Neural cell (in vitro differentiated cells): Measurements from ENCODE around the gene MTPN. TPM values are rescaled to one million over a fixed set of nuclear protein-coding genes. Genes with fewer than 3 reads are reported as not detected.

Experiments
- H2AFZ ChIP-seq: fragments of 200-600, 300-800 bp; sonication (generic), shearing (Covaris generic); 2 replicates; pipeline ENCODE4 v1.6.0; 2014; ENCODE audit warnings: low read depth, mild to moderate bottlenecking, antibody characterized with exemption, low read length, moderate library complexity
- H3F3A ChIP-seq: fragments of 200-600 bp; shearing (Covaris generic); 2 replicates; pipeline ENCODE4 v1.6.1; 2016; ENCODE audit warnings: mild to moderate bottlenecking, moderate library complexity, mixed read lengths, antibody characterized with exemption, low read length; ENCODE audit not compliant: insufficient read depth, poor library complexity, severe bottlenecking
- H3K27ac ChIP-seq: fragments of 200-600, 300-800 bp; sonication (generic), shearing (Covaris generic); 2 replicates; pipeline ENCODE4 v1.5.1; 2014; ENCODE audit warnings: mild to moderate bottlenecking, low read length, moderate library complexity
- H3K27me3 ChIP-seq: fragments of 300-800, 200-600 bp; sonication (generic), shearing (Covaris generic); 2 replicates; pipeline ENCODE4 v1.6.0; 2014; ENCODE audit warnings: mild to moderate bottlenecking, low read depth, low read length, moderate library complexity; ENCODE audit not compliant: insufficient read depth
- H3K36me3 ChIP-seq: fragments of 300-800, 200-600 bp; sonication (generic), shearing (Covaris generic); 2 replicates; pipeline ENCODE4 v1.5.1; 2014; ENCODE audit warnings: mild to moderate bottlenecking, antibody characterized with exemption, low read length, moderate library complexity; ENCODE audit not compliant: insufficient read depth
- H3K4me2 ChIP-seq: fragments of 300-800, 200-600 bp; sonication (generic), shearing (Covaris generic); 2 replicates; pipeline ENCODE4 v1.6.0; 2014; ENCODE audit warnings: mild to moderate bottlenecking, low read length
- H3K4me3 ChIP-seq: fragments of 300-800, 200-600 bp; sonication (generic), shearing (Covaris generic); 2 replicates; pipeline ENCODE4 v1.5.1; 2014; ENCODE audit warnings: mild to moderate bottlenecking, low read length, moderate library complexity
- H3K79me2 ChIP-seq: fragments of 200-600 bp; shearing (Covaris generic); replicated peaks from 2 replicates; pipeline ENCODE4 v1.6.0; 2014; ENCODE audit warnings: mild to moderate bottlenecking, low read length, moderate library complexity; ENCODE audit not compliant: insufficient read depth
- H3K9ac ChIP-seq: fragments of 300-800, 200-600 bp; sonication (generic), shearing (Covaris generic); 2 replicates; pipeline ENCODE4 v1.6.1; 2016; ENCODE audit warnings: mild to moderate bottlenecking, low read length, mixed read lengths
- H3K9me2 ChIP-seq: fragments of 200-600 bp; shearing (Covaris generic); 2 replicates; pipeline ENCODE4 v1.6.1; 2016; ENCODE audit warnings: mild to moderate bottlenecking, low read length, mixed read lengths; ENCODE audit not compliant: insufficient read depth
- H3K9me3 ChIP-seq: fragments of 200-600, 300-800 bp; sonication (generic), shearing (Covaris generic); 2 replicates; pipeline ENCODE4 v1.6.1; 2016; ENCODE audit warnings: mild to moderate bottlenecking, mixed run types, low read length, moderate library complexity, mixed read lengths
- H4K20me1 ChIP-seq: fragments of 200-600 bp; shearing (Covaris generic); 2 replicates; pipeline ENCODE4 v1.6.1; 2016; ENCODE audit warnings: mild to moderate bottlenecking, mixed run types; ENCODE audit not compliant: insufficient read depth
- EP300 ChIP-seq: fragments of 450-650 bp; conservative IDR thresholded peaks from 2 replicates; pipeline ENCODE4 v1.6.1; 2014; ENCODE audit warnings: antibody characterized with exemption, mild to moderate bottlenecking, moderate library complexity; ENCODE audit not compliant: poor library complexity, severe bottlenecking
- EZH2 ChIP-seq: fragments of 200-600, 300-800 bp; shearing (Covaris generic), sonication (generic); IDR thresholded peaks from 2 replicates; pipeline ENCODE4 v1.6.1; 2014; ENCODE audit warnings: antibody characterized with exemption, low read length, borderline replicate concordance, mild to moderate bottlenecking; ENCODE audit not compliant: insufficient read depth, poor library complexity, severe bottlenecking
- MXI1 ChIP-seq: fragments of 450-650 bp; conservative IDR thresholded peaks from 2 replicates; pipeline ENCODE4 v1.6.1; 2014; ENCODE audit warnings: antibody characterized with exemption, mild to moderate bottlenecking; ENCODE audit not compliant: poor library complexity, severe bottlenecking
- POLR2AphosphoS5 ChIP-seq: IDR thresholded peaks from 2 replicates; pipeline ENCODE4 v1.6.1; 2012
- RAD21 ChIP-seq: fragments of 450-650 bp; conservative IDR thresholded peaks from 2 replicates; pipeline ENCODE4 v1.6.1; 2014; ENCODE audit warnings: antibody characterized with exemption, mild to moderate bottlenecking, moderate library complexity
- SMC3 ChIP-seq: fragments of 450-650 bp; conservative IDR thresholded peaks from 2 replicates; pipeline ENCODE4 v1.6.1; 2014; ENCODE audit warnings: antibody characterized with exemption, mild to moderate bottlenecking, moderate library complexity; ENCODE audit not compliant: poor library complexity
- TAF1 ChIP-seq: IDR thresholded peaks from 2 replicates; pipeline ENCODE4 v1.6.1; 2012; ENCODE audit warnings: low read depth
- polyA plus RNA-seq: library from polyadenylated mRNA; depleted of rRNA; stranded (reverse); fragments of >200 nt; gene quantifications from 2 replicates; pipeline ENCODE4 v1.2.3, GENCODE V29; 2014
- TF ChIP-seq, protein P1 (sequence below): IDR thresholded peaks from 2 replicates; pipeline ENCODE4 v1.6.1; 2012; ENCODE audit warnings: borderline replicate concordance
- TF ChIP-seq, protein P2 (sequence below): fragments of 450-650 bp; IDR thresholded peaks from 2 replicates; pipeline ENCODE4 v1.5.1; 2014; ENCODE audit warnings: antibody characterized with exemption, mild to moderate bottlenecking, moderate library complexity; ENCODE audit not compliant: poor library complexity, severe bottlenecking

MTPN gene
- polyA plus RNA-seq, 1 donor from 2014 or later: 133 TPM

DNA sequence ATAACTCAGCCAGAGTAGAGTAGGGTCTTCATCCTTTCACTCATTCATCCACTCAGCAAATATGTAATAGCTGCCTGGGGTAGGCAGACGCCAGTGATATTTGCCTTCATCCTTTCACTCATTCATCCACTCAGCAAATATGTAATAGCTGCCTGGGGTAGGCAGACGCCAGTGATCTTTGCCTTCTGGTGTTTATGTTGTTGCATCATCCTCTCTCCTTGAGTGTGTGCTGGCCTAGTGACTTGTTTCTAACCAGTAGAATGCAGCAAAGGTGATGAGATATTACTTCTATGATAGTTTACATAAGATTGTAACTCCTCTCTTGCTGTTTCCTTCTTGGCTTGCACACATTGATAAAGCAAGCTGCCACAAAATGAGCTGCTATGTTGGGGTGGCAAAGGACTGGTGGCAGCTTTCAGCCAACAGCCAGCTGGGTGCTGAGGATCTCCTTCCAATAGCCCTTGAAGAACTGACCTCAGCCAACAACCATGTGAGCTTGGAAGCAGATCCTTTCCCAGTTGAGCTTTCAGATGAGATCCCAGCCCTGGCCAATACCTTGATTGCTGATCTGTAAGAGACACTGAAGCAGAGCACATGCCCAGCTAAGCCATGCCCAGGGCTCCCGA, 23.2 kb upstream of the MTPN start:
- Histone ChIP-seq H3K4me3 (no peak overlapping the region), H3K9me2 (no peaks in the 10 kb centered on the region), H3K9me3 (no peaks in the 10 kb centered on the region), H3K36me3 (no peaks in the 10 kb centered on the region), H3K27ac (no peak overlapping the region), H3K4me2 (no peak overlapping the region), H3K79me2 (no peaks in the 10 kb centered on the region), H2AFZ (no peak overlapping the region), H4K20me1 (no peaks in the 10 kb centered on the region), H3K27me3 (no peaks in the 10 kb centered on the region), H3F3A (no peaks in the 10 kb centered on the region), H3K9ac (no peak overlapping the region)
- TF ChIP-seq TAF1: no peak
- TF ChIP-seq RAD21: no peak
- TF ChIP-seq SMC3: no peak
- TF ChIP-seq, protein P1, sequence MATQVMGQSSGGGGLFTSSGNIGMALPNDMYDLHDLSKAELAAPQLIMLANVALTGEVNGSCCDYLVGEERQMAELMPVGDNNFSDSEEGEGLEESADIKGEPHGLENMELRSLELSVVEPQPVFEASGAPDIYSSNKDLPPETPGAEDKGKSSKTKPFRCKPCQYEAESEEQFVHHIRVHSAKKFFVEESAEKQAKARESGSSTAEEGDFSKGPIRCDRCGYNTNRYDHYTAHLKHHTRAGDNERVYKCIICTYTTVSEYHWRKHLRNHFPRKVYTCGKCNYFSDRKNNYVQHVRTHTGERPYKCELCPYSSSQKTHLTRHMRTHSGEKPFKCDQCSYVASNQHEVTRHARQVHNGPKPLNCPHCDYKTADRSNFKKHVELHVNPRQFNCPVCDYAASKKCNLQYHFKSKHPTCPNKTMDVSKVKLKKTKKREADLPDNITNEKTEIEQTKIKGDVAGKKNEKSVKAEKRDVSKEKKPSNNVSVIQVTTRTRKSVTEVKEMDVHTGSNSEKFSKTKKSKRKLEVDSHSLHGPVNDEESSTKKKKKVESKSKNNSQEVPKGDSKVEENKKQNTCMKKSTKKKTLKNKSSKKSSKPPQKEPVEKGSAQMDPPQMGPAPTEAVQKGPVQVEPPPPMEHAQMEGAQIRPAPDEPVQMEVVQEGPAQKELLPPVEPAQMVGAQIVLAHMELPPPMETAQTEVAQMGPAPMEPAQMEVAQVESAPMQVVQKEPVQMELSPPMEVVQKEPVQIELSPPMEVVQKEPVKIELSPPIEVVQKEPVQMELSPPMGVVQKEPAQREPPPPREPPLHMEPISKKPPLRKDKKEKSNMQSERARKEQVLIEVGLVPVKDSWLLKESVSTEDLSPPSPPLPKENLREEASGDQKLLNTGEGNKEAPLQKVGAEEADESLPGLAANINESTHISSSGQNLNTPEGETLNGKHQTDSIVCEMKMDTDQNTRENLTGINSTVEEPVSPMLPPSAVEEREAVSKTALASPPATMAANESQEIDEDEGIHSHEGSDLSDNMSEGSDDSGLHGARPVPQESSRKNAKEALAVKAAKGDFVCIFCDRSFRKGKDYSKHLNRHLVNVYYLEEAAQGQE: no peak
- TF ChIP-seq EZH2: no peak
- no peak for TF ChIP-seq EP300
- TF ChIP-seq MXI1: no peak
- TF ChIP-seq, protein P2, sequence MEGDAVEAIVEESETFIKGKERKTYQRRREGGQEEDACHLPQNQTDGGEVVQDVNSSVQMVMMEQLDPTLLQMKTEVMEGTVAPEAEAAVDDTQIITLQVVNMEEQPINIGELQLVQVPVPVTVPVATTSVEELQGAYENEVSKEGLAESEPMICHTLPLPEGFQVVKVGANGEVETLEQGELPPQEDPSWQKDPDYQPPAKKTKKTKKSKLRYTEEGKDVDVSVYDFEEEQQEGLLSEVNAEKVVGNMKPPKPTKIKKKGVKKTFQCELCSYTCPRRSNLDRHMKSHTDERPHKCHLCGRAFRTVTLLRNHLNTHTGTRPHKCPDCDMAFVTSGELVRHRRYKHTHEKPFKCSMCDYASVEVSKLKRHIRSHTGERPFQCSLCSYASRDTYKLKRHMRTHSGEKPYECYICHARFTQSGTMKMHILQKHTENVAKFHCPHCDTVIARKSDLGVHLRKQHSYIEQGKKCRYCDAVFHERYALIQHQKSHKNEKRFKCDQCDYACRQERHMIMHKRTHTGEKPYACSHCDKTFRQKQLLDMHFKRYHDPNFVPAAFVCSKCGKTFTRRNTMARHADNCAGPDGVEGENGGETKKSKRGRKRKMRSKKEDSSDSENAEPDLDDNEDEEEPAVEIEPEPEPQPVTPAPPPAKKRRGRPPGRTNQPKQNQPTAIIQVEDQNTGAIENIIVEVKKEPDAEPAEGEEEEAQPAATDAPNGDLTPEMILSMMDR: no peak
- TF ChIP-seq POLR2AphosphoS5: no peak

DNA sequence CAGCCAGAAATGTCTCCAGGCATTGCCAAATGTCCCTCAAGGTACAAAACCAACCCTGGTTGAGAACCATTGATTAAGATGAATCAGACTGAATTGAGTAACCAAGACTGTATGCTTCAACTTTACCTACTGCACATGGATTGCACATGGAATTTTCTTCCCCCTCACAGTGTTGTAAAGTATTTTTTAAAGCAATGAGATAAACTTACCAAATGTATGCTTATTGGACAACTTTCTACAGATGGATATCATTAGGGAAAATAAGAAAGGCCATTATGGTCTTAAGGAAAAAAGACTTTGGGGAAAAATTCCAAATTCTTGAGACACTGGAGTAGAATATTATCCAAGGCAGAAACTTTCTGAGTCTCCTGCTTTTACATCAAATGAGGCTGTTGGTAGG, 20.9 kb upstream of the MTPN start:
- Histone ChIP-seq H2AFZ (no peak overlapping the region), H3K4me3 (no peak overlapping the region), H3K9ac (no peak overlapping the region), H3K79me2 (no peaks in the 10 kb centered on the region), H4K20me1 (no peaks in the 10 kb centered on the region), H3K27ac (no peak overlapping the region), H3K4me2 (no peak overlapping the region), H3K36me3 (no peaks in the 10 kb centered on the region), H3F3A (no peaks in the 10 kb centered on the region), H3K9me2 (no peaks in the 10 kb centered on the region), H3K9me3 (no peaks in the 10 kb centered on the region), H3K27me3 (no peaks in the 10 kb centered on the region)
- TF ChIP-seq, protein P1: no peak
- TF ChIP-seq TAF1 (no peak), EP300 (no peak), POLR2AphosphoS5 (no peak), RAD21 (no peak)
- TF ChIP-seq, protein P2: no peak
